Brain pericyte (primary cell): ENCODE measurements around the gene NEURL1.
"Not testable (repeated sequence)": the region's sequence is repeated elsewhere in the genome, so short reads cannot be mapped to it uniquely, and the experiment has no call there.

Source experiments
- DNase-seq: peaks from one replicate; pipeline ENCODE4 v3.0.0-alpha.2; 2012; ENCODE audit warnings: low read depth, low spot score

NEURL1 gene

GRCh38 chr10:103621783-103622125, 128.2 kb downstream of the NEURL1 start:
- no peak for DNase-seq

- no peak for DNase-seq
Measured at GRCh38 chr10:103622286-103622685, 128.8 kb downstream of the NEURL1 start.

GRCh38 chr10:103622935-103623574, 129.6 kb downstream of the NEURL1 start:
- DNase-seq = no peak

GRCh38 chr10:103626178-103626577, 132.7 kb downstream of the NEURL1 start:
- DNase-seq = no peak

GRCh38 chr10:103627111-103627892, 133.8 kb downstream of the NEURL1 start:
- DNase-seq = no peak

GRCh38 chr10:103627893-103628292, 134.4 kb downstream of the NEURL1 start:
- DNase-seq = no peak

GRCh38 chr10:103629581-103629980, 136.1 kb downstream of the NEURL1 start:
- DNase-seq = no peak

GRCh38 chr10:103630156-103630555, 136.7 kb downstream of the NEURL1 start:
- DNase-seq = no peak

GRCh38 chr10:103632247-103632642, 138.7 kb downstream of the NEURL1 start:
- no peak for DNase-seq

GRCh38 chr10:103632871-103633270, 139.4 kb downstream of the NEURL1 start:
- DNase-seq = not testable (repeated sequence)

GRCh38 chr10:103633846-103634245, 140.3 kb downstream of the NEURL1 start:
- DNase-seq = no peak

GRCh38 chr10:103635580-103635979, 142.1 kb downstream of the NEURL1 start:
- DNase-seq = no peak

- no peak for DNase-seq
Measured at GRCh38 chr10:103636492-103636891, 143.0 kb downstream of the NEURL1 start.

GRCh38 chr10:103637011-103637410, 143.5 kb downstream of the NEURL1 start:
- no peak for DNase-seq

GRCh38 chr10:103637927-103638557, 144.5 kb downstream of the NEURL1 start:
- DNase-seq = no peak

GRCh38 chr10:103638948-103639347, 145.4 kb downstream of the NEURL1 start:
- no peak for DNase-seq

- no peak for DNase-seq
Measured at GRCh38 chr10:103640436-103641181, 147.1 kb downstream of the NEURL1 start.

GRCh38 chr10:103641326-103641725, 147.8 kb downstream of the NEURL1 start:
- no peak for DNase-seq
